Neural progenitor cell (in vitro differentiated cells): ENCODE results near the gene NPPB.

Experiments used
- EZH2 ChIP-seq: fragments of 200-600 bp; sonication (generic); IDR thresholded peaks from 2 replicates; pipeline ENCODE4 v1.6.1; 2017; ENCODE audit warnings: antibody characterized with exemption, mild to moderate bottlenecking, moderate library complexity
- EZH2phosphoT487 ChIP-seq: fragments of 200-600 bp; sonication (generic); IDR thresholded peaks from 2 replicates; pipeline ENCODE4 v1.6.1; 2017; ENCODE audit warnings: antibody characterized with exemption
- TF ChIP-seq, protein P1 (sequence below): fragments of 200-600 bp; sonication (generic); IDR thresholded peaks from 2 replicates; pipeline ENCODE4 v1.5.1; 2017; ENCODE audit warnings: antibody characterized with exemption, mild to moderate bottlenecking

DNA sequence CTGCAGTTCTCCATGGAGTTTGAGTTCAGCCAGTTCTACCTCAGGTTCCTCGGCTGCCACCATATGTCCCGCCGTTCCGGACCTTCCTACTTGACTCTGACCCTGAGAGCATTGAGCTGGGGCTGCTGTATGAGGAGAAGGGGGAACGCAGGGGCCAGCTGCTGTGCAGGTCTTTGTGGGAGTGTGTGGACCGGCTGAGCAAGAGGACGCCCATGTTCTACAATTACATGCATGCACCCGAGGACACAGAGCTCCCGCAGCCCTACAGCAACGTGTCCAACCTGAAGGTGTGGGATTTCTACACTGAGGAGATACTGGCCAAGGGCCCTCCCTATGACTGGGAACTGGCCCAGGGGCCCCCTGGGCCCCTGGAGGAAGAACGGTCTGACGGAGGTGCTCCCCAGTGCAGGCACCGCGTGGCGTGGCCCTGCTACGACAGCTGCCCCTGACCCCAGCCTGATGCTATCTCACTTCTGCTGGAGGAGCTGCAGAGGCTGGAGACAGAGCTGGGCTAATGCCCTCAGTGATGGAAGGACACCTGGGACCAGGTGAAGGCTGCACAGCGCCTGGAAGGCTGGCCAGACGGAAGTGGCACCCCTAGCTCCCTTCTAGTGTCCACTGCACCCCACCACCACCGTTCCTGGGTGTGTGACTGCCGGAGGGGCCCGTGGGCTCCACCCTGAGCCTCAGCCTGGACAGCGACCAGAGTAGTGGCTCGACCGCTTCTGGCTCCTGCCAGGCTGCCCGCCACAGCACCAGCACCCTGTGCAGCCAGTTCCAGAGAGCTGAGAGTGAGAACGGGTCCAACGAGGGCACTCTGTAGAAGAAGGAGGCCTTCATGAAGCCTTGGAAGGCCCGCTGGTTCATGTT is 20.8 kb upstream of the NPPB start:
- TF ChIP-seq, protein P1, sequence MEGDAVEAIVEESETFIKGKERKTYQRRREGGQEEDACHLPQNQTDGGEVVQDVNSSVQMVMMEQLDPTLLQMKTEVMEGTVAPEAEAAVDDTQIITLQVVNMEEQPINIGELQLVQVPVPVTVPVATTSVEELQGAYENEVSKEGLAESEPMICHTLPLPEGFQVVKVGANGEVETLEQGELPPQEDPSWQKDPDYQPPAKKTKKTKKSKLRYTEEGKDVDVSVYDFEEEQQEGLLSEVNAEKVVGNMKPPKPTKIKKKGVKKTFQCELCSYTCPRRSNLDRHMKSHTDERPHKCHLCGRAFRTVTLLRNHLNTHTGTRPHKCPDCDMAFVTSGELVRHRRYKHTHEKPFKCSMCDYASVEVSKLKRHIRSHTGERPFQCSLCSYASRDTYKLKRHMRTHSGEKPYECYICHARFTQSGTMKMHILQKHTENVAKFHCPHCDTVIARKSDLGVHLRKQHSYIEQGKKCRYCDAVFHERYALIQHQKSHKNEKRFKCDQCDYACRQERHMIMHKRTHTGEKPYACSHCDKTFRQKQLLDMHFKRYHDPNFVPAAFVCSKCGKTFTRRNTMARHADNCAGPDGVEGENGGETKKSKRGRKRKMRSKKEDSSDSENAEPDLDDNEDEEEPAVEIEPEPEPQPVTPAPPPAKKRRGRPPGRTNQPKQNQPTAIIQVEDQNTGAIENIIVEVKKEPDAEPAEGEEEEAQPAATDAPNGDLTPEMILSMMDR = no peak
- TF ChIP-seq EZH2 (no peak), EZH2phosphoT487 (no peak)
